ENCODE results near the gene RIT2.

RIT2 gene

GRCh38 chr18:42771936-42772335, 343.5 kb downstream of the RIT2 start:
- TF ChIP-seq EZH2phosphoT487 (IDR thresholded peaks at IDR 0.05; ENCODE audit: low read depth) (no peak), CTCF (IDR thresholded peaks at IDR 0.05; ENCODE audit: low read depth, low read length) (no peak)
- no peak overlapping the region for H3K9ac ChIP-seq (ENCODE audit: low read length)
- no peak overlapping the region for H3K27ac ChIP-seq (ENCODE audit: low read length)
- no peaks in the 10 kb centered on the region for H3K27me3 ChIP-seq (ENCODE audit: low read depth, low read length)
- H2AFZ ChIP-seq (ENCODE audit: low read depth, low read length): no peak overlapping the region
- H3K36me3 ChIP-seq (replicated peaks; ENCODE audit: low read depth, low read length): no peaks in the 10 kb centered on the region
- no peaks in the 10 kb centered on the region for H3K79me2 ChIP-seq (ENCODE audit: low read length)
- H3K4me2 ChIP-seq (ENCODE audit: low read length): no peak overlapping the region
- no peaks in the 10 kb centered on the region for H3K4me1 ChIP-seq (ENCODE audit: low read length)
- H3K4me3 ChIP-seq (ENCODE audit: low read length): no peak overlapping the region
- no peaks in the 10 kb centered on the region for H4K20me1 ChIP-seq (ENCODE audit: insufficient read depth, low read length)
- no peaks in the 10 kb centered on the region for H3K9me3 ChIP-seq (ENCODE audit: insufficient read depth, low read length)

GRCh38 chr18:42765302-42765701, 350.2 kb downstream of the RIT2 start:
- Histone ChIP-seq H2AFZ (ENCODE audit: low read depth, low read length) (no peak overlapping the region), H3K4me2 (ENCODE audit: low read length) (no peak overlapping the region), H3K36me3 (replicated peaks; ENCODE audit: low read depth, low read length) (no peaks in the 10 kb centered on the region)

GRCh38 chr18:42760290-42760689, 355.2 kb downstream of the RIT2 start:
- Histone ChIP-seq H3K79me2 (ENCODE audit: low read length) (no peaks in the 10 kb centered on the region), H3K4me1 (ENCODE audit: low read length) (no peaks in the 10 kb centered on the region), H3K4me2 (ENCODE audit: low read length) (no peak overlapping the region), H3K9me3 (ENCODE audit: insufficient read depth, low read length) (no peaks in the 10 kb centered on the region), H3K27ac (ENCODE audit: low read length) (no peak overlapping the region), H3K4me3 (ENCODE audit: low read length) (no peak overlapping the region), H3K27me3 (ENCODE audit: low read depth, low read length) (no peaks in the 10 kb centered on the region), H2AFZ (ENCODE audit: low read depth, low read length) (no peak overlapping the region), H3K36me3 (replicated peaks; ENCODE audit: low read depth, low read length) (no peaks in the 10 kb centered on the region), H3K9ac (ENCODE audit: low read length) (no peak overlapping the region), H4K20me1 (ENCODE audit: insufficient read depth, low read length) (no peaks in the 10 kb centered on the region)
- TF ChIP-seq CTCF (IDR thresholded peaks at IDR 0.05; ENCODE audit: low read depth, low read length) (no peak), EZH2phosphoT487 (IDR thresholded peaks at IDR 0.05; ENCODE audit: low read depth) (no peak)

More at GRCh38 chr18:42765302-42765701, 350.2 kb downstream of the RIT2 start:
- Histone ChIP-seq H3K4me1 (ENCODE audit: low read length) (no peaks in the 10 kb centered on the region), H4K20me1 (ENCODE audit: insufficient read depth, low read length) (no peaks in the 10 kb centered on the region), H3K4me3 (ENCODE audit: low read length) (no peak overlapping the region), H3K27me3 (ENCODE audit: low read depth, low read length) (no peaks in the 10 kb centered on the region), H3K9me3 (ENCODE audit: insufficient read depth, low read length) (no peaks in the 10 kb centered on the region), H3K79me2 (ENCODE audit: low read length) (no peaks in the 10 kb centered on the region), H3K9ac (ENCODE audit: low read length) (no peak overlapping the region), H3K27ac (ENCODE audit: low read length) (no peak overlapping the region)
- no peak for TF ChIP-seq EZH2phosphoT487 (IDR thresholded peaks at IDR 0.05; ENCODE audit: low read depth)
- no peak for TF ChIP-seq CTCF (IDR thresholded peaks at IDR 0.05; ENCODE audit: low read depth, low read length)

GRCh38 chr18:42758852-42759251, 356.6 kb downstream of the RIT2 start:
- H3K9me3 ChIP-seq (ENCODE audit: insufficient read depth, low read length): no peaks in the 10 kb centered on the region
- H3K9ac ChIP-seq (ENCODE audit: low read length): no peak overlapping the region
- no peak overlapping the region for H3K4me3 ChIP-seq (ENCODE audit: low read length)
- H4K20me1 ChIP-seq (ENCODE audit: insufficient read depth, low read length): no peaks in the 10 kb centered on the region
- TF ChIP-seq CTCF (IDR thresholded peaks at IDR 0.05; ENCODE audit: low read depth, low read length) (no peak), EZH2phosphoT487 (IDR thresholded peaks at IDR 0.05; ENCODE audit: low read depth) (no peak)
- no peaks in the 10 kb centered on the region for H3K36me3 ChIP-seq (replicated peaks; ENCODE audit: low read depth, low read length)
- H3K4me2 ChIP-seq (ENCODE audit: low read length): no peak overlapping the region
- no peaks in the 10 kb centered on the region for H3K27me3 ChIP-seq (ENCODE audit: low read depth, low read length)
- H3K27ac ChIP-seq (ENCODE audit: low read length): no peak overlapping the region
- H3K4me1 ChIP-seq (ENCODE audit: low read length): no peaks in the 10 kb centered on the region
- no peak overlapping the region for H2AFZ ChIP-seq (ENCODE audit: low read depth, low read length)
- H3K79me2 ChIP-seq (ENCODE audit: low read length): no peaks in the 10 kb centered on the region

Measured in OCI-LY3 (cell line).